Spinal cord (tissue), 10 donors: ENCODE data around the gene OR2S2. TPM values are rescaled to one million over a fixed set of nuclear protein-coding genes. Genes with fewer than 3 reads are reported as not detected.
A peak's percentile ranks its signal among the peaks of the same experiment; 100 is the strongest.

Experiments used
- DNase-seq, 6 donors: peaks; one replicate each; pipeline versions ENCODE4 v3.0.0 to v3.0.0-alpha.2; 2013 to 2015; ENCODE audit warnings: low spot score in 6 of 6, low read depth in 4 of 6
- H3K27ac ChIP-seq: one replicate; pipeline ENCODE4 v1.5.1; 2013; ENCODE audit warnings: low read depth, low read length, control low read depth
- H3K27me3 ChIP-seq: one replicate; pipeline ENCODE4 v1.6.1; 2013; ENCODE audit warnings: low read length; ENCODE audit not compliant: control insufficient read depth, insufficient read depth
- H3K36me3 ChIP-seq: one replicate; pipeline ENCODE4 v1.6.1; 2013; ENCODE audit warnings: low read length; ENCODE audit not compliant: control insufficient read depth, insufficient read depth
- H3K4me1 ChIP-seq: one replicate; pipeline ENCODE4 v1.6.1; 2013; ENCODE audit warnings: low read length; ENCODE audit not compliant: control insufficient read depth, insufficient read depth
- H3K4me3 ChIP-seq: one replicate; pipeline ENCODE4 v1.5.1; 2013; ENCODE audit warnings: low read depth, low read length, control low read depth
- H3K9me3 ChIP-seq: one replicate; pipeline ENCODE4 v1.6.1; 2013; ENCODE audit warnings: low read length; ENCODE audit not compliant: control insufficient read depth, insufficient read depth
- WGBS: methylation state at CpG from one replicate; pipeline ENCODE4 v1.1.5; 2013; ENCODE audit warnings: missing lambda C conversion rate; ENCODE audit not compliant: insufficient coverage; 5-methylcytosine and 5-hydroxymethylcytosine counted together
- polyA plus RNA-seq, 2 donors: library from polyadenylated mRNA; unstranded; fragments of 120-200 nt; gene quantifications; one replicate each; pipeline ENCODE4 v1.2.1, GENCODE V29; 2013; ENCODE audit not compliant: insufficient read length in 2 of 2
- total RNA-seq, 2 donors: library from RNA; depleted of rRNA in 1 of 2; stranded (reverse); fragments of 120-200 nt in 1 of 2; fragments of >200 nt in 1 of 2; gene quantifications; one replicate each; pipeline versions ENCODE4 v1.2.3 to v1.2.4, GENCODE V29; 2013 to 2014
- donor health status: healthy.

OR2S2 gene
- total and polyA plus RNA-seq, 4 donors: not detected

DNA sequence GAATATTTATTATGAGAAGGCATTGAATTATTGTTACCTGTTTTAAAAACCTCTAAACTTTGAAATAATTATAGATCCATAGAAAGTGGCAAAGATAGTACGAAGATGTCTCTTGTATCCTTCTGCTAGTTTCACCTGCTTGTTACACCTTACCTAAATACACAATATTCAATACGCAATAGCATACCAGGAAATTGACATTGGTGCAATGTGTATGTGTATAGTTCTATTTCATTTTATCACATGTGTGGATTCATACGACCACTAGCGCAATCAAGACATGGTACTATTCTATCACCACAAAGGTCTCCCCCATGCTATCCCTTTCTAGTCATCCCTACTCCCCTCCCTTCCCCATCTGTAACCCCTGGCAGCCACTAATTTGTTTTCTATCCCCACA, 8.5 kb upstream of the OR2S2 start:
- H3K4me1 ChIP-seq: peaks cover 3% of the 10 kb centered on the region
- no peaks in the 10 kb centered on the region for H3K9me3 ChIP-seq
- H3K4me3 ChIP-seq: no peak overlapping the region
- H3K27me3 ChIP-seq: peaks cover 2% of the 10 kb centered on the region
- no peak overlapping the region for H3K27ac ChIP-seq
- WGBS: no CpG with 5 or more reads among the region's 4 CpGs
- H3K36me3 ChIP-seq: no peaks in the 10 kb centered on the region
- no peak for DNase-seq

DNA sequence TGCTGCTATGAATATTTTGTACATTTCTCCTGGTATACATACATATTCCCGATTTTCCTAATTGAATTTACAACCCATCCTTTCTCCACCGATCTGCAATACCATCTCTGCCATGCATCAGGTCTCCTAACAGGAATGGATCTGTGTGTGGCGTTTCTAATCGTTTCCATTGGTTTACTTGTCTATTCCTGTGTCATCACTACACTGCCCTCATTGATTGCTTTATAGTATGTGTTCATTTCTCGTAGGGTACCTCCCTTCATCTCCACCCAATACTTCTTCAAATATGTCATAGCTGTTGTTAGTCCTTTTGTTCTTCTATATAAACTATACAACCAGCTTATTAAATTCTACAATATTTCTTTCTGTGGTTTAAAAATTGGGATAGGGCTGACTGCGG, 7.1 kb upstream of the OR2S2 start:
- Histone ChIP-seq H3K4me3 (no peak overlapping the region), H3K27ac (no peak overlapping the region), H3K27me3 (peaks cover 2% of the 10 kb centered on the region), H3K9me3 (no peaks in the 10 kb centered on the region), H3K4me1 (peaks cover 3% of the 10 kb centered on the region), H3K36me3 (no peaks in the 10 kb centered on the region)
- WGBS: no CpG with 5 or more reads among the region's 6 CpGs
- DNase-seq: no peak

DNA sequence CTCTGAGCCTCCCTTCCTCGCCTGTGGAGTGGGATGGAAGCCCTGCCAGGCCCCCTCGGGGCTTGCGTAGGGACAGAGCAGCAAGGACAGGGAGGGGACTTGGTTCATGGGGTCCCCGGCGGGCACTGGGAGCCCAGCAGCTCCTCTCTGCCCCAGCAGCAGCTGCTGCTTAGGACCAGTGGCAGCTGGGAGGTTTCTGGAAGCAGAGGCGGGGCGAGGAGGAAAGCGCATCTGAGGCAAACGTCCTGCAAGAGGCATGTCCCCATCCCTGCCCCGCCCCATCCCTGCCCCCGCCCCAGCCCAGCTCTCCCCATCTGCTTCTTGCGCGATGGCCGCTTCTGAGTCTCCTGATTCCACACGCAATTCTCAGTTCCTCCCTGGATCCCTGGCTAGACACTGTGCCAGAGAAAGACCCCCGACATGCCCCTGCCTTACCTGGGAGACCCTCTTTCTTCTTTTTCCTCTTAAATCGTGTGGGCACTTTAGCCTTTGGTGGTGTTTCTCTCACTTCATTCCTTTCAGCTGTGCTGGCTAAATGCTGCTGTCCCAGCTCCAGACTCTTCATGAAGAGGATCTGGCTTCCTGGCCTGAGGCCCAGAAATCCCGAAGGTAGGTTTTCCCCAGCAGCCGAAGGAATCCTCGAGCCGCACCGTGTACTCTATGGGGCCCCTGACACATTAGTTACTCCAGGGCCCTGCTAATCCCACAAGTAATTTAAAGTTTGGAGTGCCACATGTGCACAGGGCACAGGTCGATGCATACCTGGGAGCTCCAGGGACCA, 4.4 kb upstream of the OR2S2 start:
- 68% methylated on average over 20 of the region's 23 CpGs for WGBS
- Histone ChIP-seq H3K4me1 (peaks cover 3% of the 10 kb centered on the region), H3K36me3 (no peaks in the 10 kb centered on the region), H3K9me3 (no peaks in the 10 kb centered on the region), H3K27ac (no peak overlapping the region), H3K4me3 (no peak overlapping the region), H3K27me3 (peaks cover 2% of the 10 kb centered on the region)
- peak in 1 of 6 donors; percentile 16 for DNase-seq

DNA sequence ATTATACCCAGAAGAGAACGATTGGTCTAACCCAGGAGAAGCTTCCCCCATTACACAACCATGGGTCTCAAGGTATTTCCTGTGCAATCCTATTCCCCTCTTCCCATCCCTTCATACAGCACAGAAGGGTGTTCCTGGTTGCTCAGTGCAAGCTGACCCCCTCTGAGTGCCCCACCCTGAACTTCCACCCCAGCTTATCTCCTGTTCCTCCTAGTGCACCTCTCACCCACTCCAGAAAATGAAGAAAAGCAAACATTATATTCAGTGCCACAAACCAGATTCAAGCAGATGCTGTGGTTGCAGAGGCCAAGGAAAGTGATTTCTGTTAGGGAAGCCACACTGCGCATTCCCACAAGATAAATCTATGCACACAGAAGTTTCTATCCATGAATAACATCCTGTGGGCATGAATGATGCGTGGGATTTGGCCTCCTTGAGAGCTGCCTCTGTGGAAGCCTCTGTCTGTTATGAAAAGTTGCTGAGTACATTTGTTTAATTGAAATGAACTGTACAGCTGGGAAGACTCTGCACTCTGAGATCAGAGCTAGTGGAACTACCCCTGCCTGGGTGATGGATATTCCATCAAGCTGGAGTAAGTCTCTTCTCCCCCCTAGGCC, 2.2 kb upstream of the OR2S2 start:
- Histone ChIP-seq H3K27ac (no peak overlapping the region), H3K36me3 (no peaks in the 10 kb centered on the region), H3K4me1 (peaks cover 3% of the 10 kb centered on the region), H3K9me3 (no peaks in the 10 kb centered on the region), H3K27me3 (no peaks in the 10 kb centered on the region), H3K4me3 (no peak overlapping the region)
- WGBS: 100% methylated on average over 1 of the region's 3 CpGs
- DNase-seq: no peak

DNA sequence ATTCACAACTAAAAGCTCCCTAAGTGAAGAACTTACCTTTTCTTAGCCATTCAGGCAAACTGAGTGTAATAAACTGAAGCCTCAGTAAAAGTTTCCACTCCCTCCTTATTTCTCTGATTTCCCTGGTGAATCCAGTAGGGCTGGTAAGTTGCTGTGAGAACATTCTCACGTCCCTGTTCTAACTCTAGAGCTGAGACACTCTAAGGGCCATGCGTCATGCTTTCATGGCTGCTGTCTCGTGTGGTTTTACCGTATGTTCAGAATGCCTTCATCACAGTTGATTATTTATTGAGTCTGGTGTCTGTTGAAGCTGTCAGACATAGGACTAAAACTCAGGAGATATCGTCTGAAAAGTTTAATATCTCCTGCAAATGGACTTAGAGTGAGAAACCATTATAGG, 1.3 kb downstream of the OR2S2 start:
- 89% methylated on average over 5 of the region's 5 CpGs for WGBS
- no peak overlapping the region for H3K27ac ChIP-seq
- no peak for DNase-seq
- peaks cover 6% of the 10 kb centered on the region for H3K27me3 ChIP-seq
- no peaks in the 10 kb centered on the region for H3K36me3 ChIP-seq
- H3K4me3 ChIP-seq: no peak overlapping the region
- no peaks in the 10 kb centered on the region for H3K9me3 ChIP-seq
- no peaks in the 10 kb centered on the region for H3K4me1 ChIP-seq

DNA sequence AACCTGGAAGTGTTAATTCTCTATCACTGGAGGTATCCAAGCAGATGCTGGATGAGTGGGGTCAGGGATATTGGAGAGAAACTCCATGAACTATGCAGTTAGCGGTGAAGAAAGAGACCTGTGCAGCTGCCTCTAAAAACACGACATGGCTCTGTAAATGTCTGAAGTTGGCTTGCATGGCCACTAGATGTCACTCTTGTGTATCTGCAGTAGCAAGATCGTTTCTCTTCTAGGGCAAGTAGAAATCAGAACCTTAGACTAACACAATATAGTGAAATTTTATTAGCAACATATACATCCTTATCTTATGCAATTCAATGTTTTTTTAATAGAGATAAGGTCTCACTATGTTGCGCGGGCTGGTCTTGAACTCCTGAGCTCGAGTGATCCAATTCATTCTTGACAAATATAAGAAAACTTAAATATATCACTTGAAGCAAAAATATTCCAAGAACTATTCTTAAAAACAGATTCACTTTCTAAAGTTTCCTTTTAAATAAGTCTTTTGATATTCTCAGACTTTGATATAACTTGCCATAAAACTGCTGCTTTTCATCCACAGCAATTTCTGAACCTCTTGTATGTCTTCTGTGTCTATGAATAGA, 2.9 kb downstream of the OR2S2 start:
- Histone ChIP-seq H3K27me3 (peaks cover 7% of the 10 kb centered on the region), H3K9me3 (no peaks in the 10 kb centered on the region), H3K4me3 (no peak overlapping the region), H3K4me1 (no peaks in the 10 kb centered on the region), H3K36me3 (no peaks in the 10 kb centered on the region), H3K27ac (no peak overlapping the region)
- DNase-seq: peak; percentile 43 to 95 (median 70)
- WGBS: 0% methylated on average over 2 of the region's 6 CpGs

DNA sequence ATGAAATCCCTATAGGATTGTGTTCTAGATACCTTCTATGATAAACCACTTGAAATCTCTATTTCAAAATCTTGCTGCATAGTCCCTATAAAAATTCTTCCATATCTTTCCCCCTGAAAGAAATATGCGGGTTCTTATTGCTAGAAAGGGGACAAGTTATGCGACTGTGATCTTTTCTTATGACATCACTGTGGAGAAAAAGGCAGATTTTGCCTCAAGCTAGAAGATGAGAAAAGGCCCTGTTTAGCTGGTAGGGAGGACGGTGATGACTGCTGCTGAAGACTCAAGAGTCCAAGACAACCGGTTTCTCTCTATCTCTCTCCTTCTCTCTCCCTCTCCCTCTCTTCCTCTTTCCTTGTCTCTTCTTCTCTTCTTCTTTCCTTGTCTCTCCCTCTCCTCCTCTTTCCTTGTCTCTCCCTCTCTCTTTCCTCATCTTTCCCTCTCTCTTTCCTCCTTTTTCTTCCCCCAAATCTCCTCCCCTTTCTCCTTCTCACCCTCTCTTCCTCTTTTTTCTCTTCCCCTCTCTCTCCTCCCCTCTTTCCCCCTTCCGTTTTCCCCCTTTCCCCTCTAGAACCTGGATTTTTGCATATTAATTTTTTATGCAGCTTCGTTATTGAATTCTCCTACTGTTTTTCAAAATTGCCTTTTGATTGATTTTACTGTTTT, 5.3 kb downstream of the OR2S2 start:
- 64% methylated on average over 2 of the region's 6 CpGs for WGBS
- peaks cover 12% of the 10 kb centered on the region for H3K27me3 ChIP-seq
- no peak overlapping the region for H3K27ac ChIP-seq
- no peak for DNase-seq
- no peaks in the 10 kb centered on the region for H3K9me3 ChIP-seq
- H3K4me3 ChIP-seq: no peak overlapping the region
- H3K36me3 ChIP-seq: no peaks in the 10 kb centered on the region
- no peaks in the 10 kb centered on the region for H3K4me1 ChIP-seq

DNA sequence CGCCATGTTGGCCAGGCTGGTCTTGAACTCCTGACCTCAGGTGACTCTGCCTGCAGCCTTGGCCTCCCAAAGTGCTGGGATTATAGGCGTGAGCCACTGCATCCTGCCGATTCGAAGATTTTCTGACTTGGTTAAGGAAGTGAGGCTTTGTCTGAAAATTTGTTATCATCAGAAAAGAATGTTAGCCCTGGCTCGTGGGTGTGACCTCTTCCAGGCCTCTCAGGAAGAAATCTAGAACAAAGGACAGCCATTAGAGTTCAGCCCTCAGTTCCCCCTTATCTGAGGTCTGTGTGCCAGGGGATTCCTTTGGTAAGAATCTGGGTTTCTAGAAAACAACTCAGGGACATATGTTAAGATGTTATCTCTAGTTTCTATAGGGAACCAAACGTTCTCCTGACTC, 6.2 kb downstream of the OR2S2 start:
- Histone ChIP-seq H3K36me3 (no peaks in the 10 kb centered on the region), H3K27me3 (peaks cover 12% of the 10 kb centered on the region), H3K4me1 (no peaks in the 10 kb centered on the region), H3K4me3 (no peak overlapping the region), H3K27ac (no peak overlapping the region), H3K9me3 (no peaks in the 10 kb centered on the region)
- 66% methylated on average over 3 of the region's 6 CpGs for WGBS
- no peak for DNase-seq

DNA sequence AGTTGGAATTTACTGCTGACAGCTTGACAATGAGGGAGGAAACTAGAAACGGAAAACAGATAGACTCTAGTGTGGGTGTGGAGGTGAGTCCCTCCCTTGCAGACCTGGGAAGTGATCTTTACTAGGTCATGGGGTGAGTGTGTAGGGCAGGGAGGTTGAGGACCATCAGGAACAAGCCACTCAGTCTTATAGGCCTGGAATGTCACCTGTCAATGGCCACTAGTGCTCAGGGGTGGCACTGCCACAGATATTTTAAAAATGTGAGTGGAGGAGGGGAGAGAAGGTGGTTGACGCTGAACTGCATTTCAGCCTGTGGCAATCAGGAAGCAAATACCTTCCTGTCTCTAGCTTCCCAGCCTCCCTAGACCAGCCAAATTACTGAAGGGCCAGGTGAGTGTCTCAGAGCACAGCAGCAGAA, 9.0 kb downstream of the OR2S2 start:
- WGBS: 24% methylated on average over 1 of the region's 2 CpGs
- no peak overlapping the region for H3K27ac ChIP-seq
- no peak for DNase-seq
- peaks cover 5% of the 10 kb centered on the region for H3K4me1 ChIP-seq
- no peaks in the 10 kb centered on the region for H3K9me3 ChIP-seq
- H3K36me3 ChIP-seq: no peaks in the 10 kb centered on the region
- H3K27me3 ChIP-seq: peaks cover 9% of the 10 kb centered on the region
- H3K4me3 ChIP-seq: no peak overlapping the region
